HepG2 (cell line): ENCODE results near the gene PRSS33. TPM values are rescaled to one million over a fixed set of nuclear protein-coding genes. Genes with fewer than 3 reads are reported as not detected.

Experiments
- ARID3A ChIP-seq: IDR thresholded peaks from 2 replicates; pipeline ENCODE4 v1.6.1; 2012; ENCODE audit warnings: low read depth, low read length, improper control_type of control experiment
- ATF3 ChIP-seq: sonication (generic); formaldehyde crosslinking; IDR thresholded peaks from 2 replicates; pipeline ENCODE4 v1.4.0; 2020; ENCODE audit warnings: missing genetic modification reagents
- ATF6 ChIP-seq: sonication (generic); formaldehyde crosslinking; conservative IDR thresholded peaks from 2 replicates; pipeline ENCODE4 v1.4.0; 2020; ENCODE audit warnings: missing genetic modification reagents
- BRCA1 ChIP-seq: sonication (generic); formaldehyde crosslinking; IDR thresholded peaks from 2 replicates; pipeline ENCODE4 v1.4.0; 2020; ENCODE audit warnings: missing genetic modification reagents
- CREB1 ChIP-seq, 2 experiments: fragments of 450-650 bp in 1 of 2; IDR thresholded peaks; 2 replicates each; pipeline ENCODE4 v1.6.1; 2016 to 2017; ENCODE audit warnings: control low read depth in 1 of 2, mild to moderate bottlenecking in 1 of 2, missing compliant biosample characterization in 1 of 2, missing genetic modification characterization in 1 of 2
- ETV5 ChIP-seq: IDR thresholded peaks from 2 replicates; pipeline ENCODE4 v1.6.1; 2018; ENCODE audit warnings: missing biosample characterization, missing genetic modification reagents, inconsistent platforms, borderline replicate concordance
- FOXP4 ChIP-seq: sonication (generic); formaldehyde crosslinking; IDR thresholded peaks from 2 replicates; pipeline ENCODE4 v1.4.0; 2020; ENCODE audit warnings: missing genetic modification reagents
- HNRNPUL1 ChIP-seq: fragments of 200-400 bp; formaldehyde crosslinking; IDR thresholded peaks from 2 replicates; pipeline ENCODE4 v1.6.1; 2017; ENCODE audit warnings: low read depth, mild to moderate bottlenecking, low read length, moderate library complexity
- HOXD1 ChIP-seq: sonication (generic); formaldehyde crosslinking; IDR thresholded peaks from 2 replicates; pipeline ENCODE4 v1.5.0; 2020; ENCODE audit warnings: missing genetic modification reagents
- MAX ChIP-seq: IDR thresholded peaks from 2 replicates; pipeline ENCODE4 v1.6.1; 2012; ENCODE audit warnings: inconsistent platforms
- MXD1 ChIP-seq: sonication (generic); formaldehyde crosslinking; IDR thresholded peaks from 2 replicates; pipeline ENCODE4 v1.4.0; 2020; ENCODE audit warnings: mild to moderate bottlenecking, missing genetic modification reagents
- NFYC ChIP-seq: IDR thresholded peaks from 2 replicates; pipeline ENCODE4 v1.6.1; 2016; ENCODE audit warnings: missing genetic modification reagents, missing compliant biosample characterization
- RFX3 ChIP-seq: IDR thresholded peaks from 2 replicates; pipeline ENCODE4 v1.6.1; 2016; ENCODE audit warnings: missing biosample characterization, missing genetic modification reagents
- SRSF9 ChIP-seq: fragments of 200-400 bp; formaldehyde crosslinking; IDR thresholded peaks from 2 replicates; pipeline ENCODE4 v1.6.1; 2018; ENCODE audit warnings: borderline replicate concordance, mild to moderate bottlenecking, low read depth, low read length; ENCODE audit not compliant: insufficient read depth, poor library complexity, severe bottlenecking
- TAF15 ChIP-seq: fragments of 200-400 bp; formaldehyde crosslinking; IDR thresholded peaks from one replicate; pipeline ENCODE4 v1.6.1; 2018; ENCODE audit warnings: mild to moderate bottlenecking, low read depth, low read length; ENCODE audit not compliant: poor library complexity, severe bottlenecking
- TCF7 ChIP-seq: sonication (generic); IDR thresholded peaks from 2 replicates; pipeline ENCODE4 v1.6.1; 2016; ENCODE audit warnings: antibody characterized with exemption, low read depth
- ZNF3 ChIP-seq: IDR thresholded peaks from 2 replicates; pipeline ENCODE4 v1.7.0; 2017; ENCODE audit warnings: inconsistent platforms
- ZNF335 ChIP-seq: sonication (generic); formaldehyde crosslinking; IDR thresholded peaks from 2 replicates; pipeline ENCODE4 v1.4.0; 2020; ENCODE audit warnings: missing genetic modification reagents
- ZNF383 ChIP-seq: sonication (generic); formaldehyde crosslinking; IDR thresholded peaks from 2 replicates; pipeline ENCODE4 v1.4.0; 2020; ENCODE audit warnings: missing genetic modification reagents, mild to moderate bottlenecking, borderline replicate concordance
- ZNF598 ChIP-seq: sonication (generic); formaldehyde crosslinking; IDR thresholded peaks from 2 replicates; pipeline ENCODE4 v1.5.1; 2020; ENCODE audit warnings: mild to moderate bottlenecking, missing genetic modification reagents, borderline replicate concordance
- ZNF749 ChIP-seq: sonication (generic); formaldehyde crosslinking; IDR thresholded peaks from 2 replicates; pipeline ENCODE4 v1.8.0; 2022; ENCODE audit warnings: mild to moderate bottlenecking, missing genetic modification reagents, moderate library complexity, borderline replicate concordance
- ZSCAN30 ChIP-seq: sonication (generic); formaldehyde crosslinking; IDR thresholded peaks from 2 replicates; pipeline ENCODE4 v1.5.0; 2020; ENCODE audit warnings: mild to moderate bottlenecking, missing genetic modification reagents
- polyA plus RNA-seq, 8 experiments: library from polyadenylated mRNA; depleted of rRNA in 3 of 8; stranded (reverse) in 7 of 8; unstranded in 1 of 8; fragments of >200 nt; fragmentation: Illumina TruSeq in 4 of 8; extraction: Trizol in 4 of 8; gene quantifications; 2 replicates each; pipeline versions ENCODE4 v1.2.1 to v1.2.3, GENCODE V29; 2011 to 2016; ENCODE audit warnings: low read depth in 4 of 8, missing spikeins in 1 of 8, mixed read lengths in 1 of 8; ENCODE audit not compliant: insufficient read depth in 1 of 8
- total RNA-seq, 5 experiments: library from RNA; depleted of rRNA; stranded (reverse); fragments of >200 nt; fragmentation: Illumina TruSeq; extraction: Trizol; gene quantifications; 2 replicates each; pipeline ENCODE4 v1.2.3, GENCODE V29; 2016; ENCODE audit warnings: low read depth in 1 of 5

The PRSS33 gene
- total and polyA plus RNA-seq, 2 of the 13 experiments (the other 11 are each of a cell fraction or from before 2014, with no cell fraction given): not detected

- TF ChIP-seq ATF6 (CRISPR knock-in tag) (no peak), ZNF335 (CRISPR knock-in tag) (peak; percentile 82), HNRNPUL1 (no peak), NFYC (CRISPR knock-in tag) (no peak), FOXP4 (peak; percentile 30), MXD1 (peak; percentile 79), TAF15 (peak; percentile 78), RFX3 (CRISPR knock-in tag) (no peak), ZNF598 (no peak; the same call in 1 of the 2 replicates), BRCA1 (peak; percentile 61; the same call in 1 of the 2 replicates), TCF7 (no peak), CREB1 (IDR thresholded peaks at IDR 0.05) (peak; percentile 88), CREB1 (CRISPR knock-in tag; IDR thresholded peaks at IDR 0.05) (peak; percentile 93), MAX (peak; percentile 87), ETV5 (peak; percentile 58; the same call in 1 of the 2 replicates), ZSCAN30 (CRISPR knock-in tag) (no peak; the same call in 1 of the 2 replicates), ARID3A (no peak), ZNF749 (peak; percentile 74), HOXD1 (CRISPR knock-in tag) (no peak; the same call in 1 of the 2 replicates), ZNF3 (CRISPR knock-in tag) (no peak), SRSF9 (no peak), ZNF383 (CRISPR knock-in tag) (no peak), ATF3 (CRISPR knock-in tag) (peak; percentile 37; the same call in 1 of the 2 replicates)
Observed at GRCh38 chr16:2752035-2752849, 35.1 kb downstream of the PRSS33 start, which contains the start of gene SRRM2 (continued).
